ENCODE data around the gene PML.
"Not testable (repeated sequence)": the region's sequence is repeated elsewhere in the genome, so short reads cannot be mapped to it uniquely, and the experiment has no call there.

PML gene

DNA sequence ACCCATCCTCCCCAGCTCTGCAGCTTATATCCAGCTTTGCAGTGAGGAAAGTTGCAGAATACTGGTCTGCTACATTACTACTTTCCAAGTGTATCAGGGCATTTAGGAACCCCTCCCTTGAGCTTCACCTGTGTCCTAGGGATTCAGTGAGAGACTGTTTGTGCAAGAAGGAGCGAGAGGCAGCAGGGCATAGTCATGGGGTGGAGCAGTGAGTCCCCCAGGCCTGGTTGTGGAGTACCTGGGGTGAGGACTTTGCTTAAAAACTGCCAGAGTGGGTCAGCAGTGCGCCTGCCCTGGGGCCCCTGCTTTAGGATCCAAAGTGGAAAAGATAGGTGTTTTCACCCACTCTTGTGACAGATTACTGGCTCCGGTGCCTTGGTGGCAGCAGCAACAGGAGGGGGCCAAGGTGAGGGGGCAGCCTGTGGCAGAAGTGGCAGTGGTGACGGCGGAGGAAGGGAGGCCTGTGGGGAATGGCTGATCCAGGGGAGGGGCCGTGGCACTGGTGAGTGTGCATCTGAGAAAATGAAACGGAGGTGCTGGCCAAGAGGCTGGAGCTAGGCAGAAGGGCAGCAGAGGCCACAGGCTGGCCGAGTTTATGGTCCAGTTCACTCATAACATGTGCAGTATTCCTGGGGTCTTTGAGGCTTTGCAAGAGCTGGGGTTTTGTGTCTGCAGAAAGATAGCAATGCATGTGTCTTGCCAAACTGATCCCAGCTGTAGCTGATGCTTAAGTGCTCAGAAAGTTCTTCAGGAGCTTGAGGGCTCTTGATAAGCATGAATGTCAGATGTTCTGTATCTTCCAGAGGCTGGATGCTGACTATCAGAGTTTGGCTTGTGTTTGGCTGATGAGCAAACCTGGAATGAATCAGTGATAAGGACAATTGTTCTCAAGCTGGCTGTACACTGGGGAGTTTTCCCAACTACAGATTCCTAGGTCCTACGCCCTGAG lies 44.5 kb downstream of the PML start:
- no peak for DNase-seq (ENCODE audit: low spot score)

DNA sequence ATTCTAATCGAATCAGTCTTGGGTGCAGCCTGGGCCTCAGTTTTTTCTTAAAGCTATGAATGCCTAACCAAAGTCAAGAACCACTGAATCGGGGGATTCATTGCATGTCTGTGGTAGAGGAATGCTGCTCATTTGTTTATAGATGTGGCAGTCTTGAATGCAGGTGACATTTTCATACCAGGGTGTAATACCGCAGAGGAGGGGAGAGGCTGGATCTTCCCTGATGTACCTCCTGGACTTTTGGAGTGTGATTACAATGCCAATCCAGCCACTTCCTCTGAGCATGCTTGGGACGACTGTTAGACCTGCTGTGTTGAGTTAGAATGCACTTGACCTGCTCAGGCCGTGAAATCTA lies 45.1 kb downstream of the PML start:
- no peak for DNase-seq (ENCODE audit: low spot score)

DNA sequence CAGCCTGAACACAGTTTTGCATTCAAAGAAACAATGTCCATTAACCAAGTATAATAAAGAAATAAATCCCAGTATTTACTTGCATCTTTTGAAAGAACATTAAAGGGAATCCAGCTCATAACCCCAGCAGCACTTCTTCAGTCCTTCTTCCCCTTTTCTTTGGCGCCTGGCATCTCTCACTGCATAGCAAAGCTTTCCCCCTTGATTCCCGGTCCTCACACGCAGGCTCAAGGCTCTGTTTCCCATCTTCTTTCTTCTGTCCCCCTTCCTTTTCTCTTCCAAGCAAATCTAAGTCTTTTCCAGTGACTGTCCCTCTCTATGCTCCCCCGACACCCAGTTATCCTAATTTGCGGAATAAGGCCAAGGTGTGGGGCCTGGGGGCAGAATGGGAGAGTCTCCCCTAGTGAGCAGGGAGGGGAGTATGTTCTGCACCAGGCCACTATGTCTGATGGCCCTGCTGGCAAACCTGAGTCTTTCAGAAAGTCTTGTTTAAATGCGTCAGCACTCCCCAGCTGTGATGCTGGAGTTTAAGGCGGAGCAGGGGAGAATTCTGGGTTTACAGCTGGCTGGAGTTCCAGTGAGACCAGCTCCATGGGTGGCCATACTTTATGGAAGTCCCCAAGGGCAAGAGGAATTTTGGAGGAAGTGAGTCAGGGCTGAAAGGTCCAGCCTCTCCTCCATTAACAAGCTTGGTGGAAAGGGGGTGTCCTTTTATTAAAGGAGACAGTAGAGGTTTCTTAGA lies 45.8 kb downstream of the PML start:
- no peak for DNase-seq (ENCODE audit: low spot score)

GRCh38 chr15:74041311-74041756 lies 46.8 kb downstream of the PML start:
- no peak for DNase-seq (ENCODE audit: low spot score)

GRCh38 chr15:74041777-74042435 lies 47.4 kb downstream of the PML start:
- DNase-seq (ENCODE audit: low spot score): no peak

DNA sequence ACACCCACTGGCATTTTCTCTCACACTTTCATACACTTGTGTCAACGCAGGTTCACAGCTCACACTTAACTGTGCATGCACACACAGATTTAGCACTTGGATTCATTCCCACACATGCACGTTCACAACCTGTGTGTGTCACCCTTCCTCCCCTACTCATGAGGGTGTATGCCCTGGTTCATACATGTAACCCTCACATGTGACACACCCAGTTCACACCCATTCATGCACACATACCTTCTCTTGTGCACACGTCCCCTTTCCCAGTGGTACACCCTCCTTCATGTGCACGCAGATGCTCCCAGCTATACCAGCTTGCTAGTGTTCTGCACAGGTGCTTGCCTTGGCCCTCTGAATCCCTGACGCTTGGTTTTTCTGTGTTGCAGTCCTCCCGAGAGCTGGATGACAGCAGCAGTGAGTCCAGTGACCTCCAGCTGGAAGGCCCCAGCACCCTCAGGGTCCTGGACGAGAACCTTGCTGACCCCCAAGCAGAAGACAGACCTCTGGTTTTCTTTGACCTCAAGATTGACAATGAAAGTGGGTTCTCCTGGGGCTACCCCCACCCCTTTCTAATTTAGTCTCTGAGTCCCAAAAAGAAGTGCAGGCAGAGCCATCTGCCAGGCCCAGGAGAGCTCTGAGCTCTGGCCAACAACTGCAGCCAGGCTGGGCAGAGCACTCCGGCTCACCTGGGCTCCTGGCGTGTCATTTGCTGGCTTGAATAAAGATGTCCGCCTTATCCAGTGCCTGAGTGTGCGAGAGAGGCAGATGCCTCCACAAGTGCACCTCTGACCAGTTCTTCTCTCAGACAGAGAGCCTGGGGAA lies 48.3 kb downstream of the PML start:
- no peak for DNase-seq (ENCODE audit: low spot score)

- DNase-seq (ENCODE audit: low spot score): no peak
Measured at GRCh38 chr15:74043425-74044266, 49.1 kb downstream of the PML start.

GRCh38 chr15:74044267-74045110 lies 50.0 kb downstream of the PML start:
- no peak for DNase-seq (ENCODE audit: low spot score)

DNA sequence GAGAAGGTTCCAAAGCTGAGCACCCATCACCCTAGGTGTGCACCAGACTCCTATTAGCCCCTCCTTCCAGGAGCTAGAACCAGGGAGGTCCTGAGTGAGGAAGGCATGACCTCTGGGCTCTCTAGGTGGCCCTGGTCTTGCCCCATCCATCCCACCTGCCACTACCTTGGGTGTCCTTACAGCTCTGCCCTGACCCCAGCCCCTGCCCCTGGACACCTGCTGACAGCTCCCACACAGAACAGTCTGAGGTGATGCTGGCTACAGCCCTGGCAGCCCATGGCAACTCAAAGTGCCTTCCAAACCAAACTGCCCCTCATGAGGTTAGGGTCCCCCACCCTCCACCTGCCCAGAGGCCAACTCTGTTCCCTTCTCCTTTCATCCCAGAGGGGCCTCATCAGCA lies 50.7 kb downstream of the PML start:
- DNase-seq (ENCODE audit: low spot score): no peak

GRCh38 chr15:74045636-74046274 lies 51.2 kb downstream of the PML start:
- DNase-seq (ENCODE audit: low spot score): no peak

DNA sequence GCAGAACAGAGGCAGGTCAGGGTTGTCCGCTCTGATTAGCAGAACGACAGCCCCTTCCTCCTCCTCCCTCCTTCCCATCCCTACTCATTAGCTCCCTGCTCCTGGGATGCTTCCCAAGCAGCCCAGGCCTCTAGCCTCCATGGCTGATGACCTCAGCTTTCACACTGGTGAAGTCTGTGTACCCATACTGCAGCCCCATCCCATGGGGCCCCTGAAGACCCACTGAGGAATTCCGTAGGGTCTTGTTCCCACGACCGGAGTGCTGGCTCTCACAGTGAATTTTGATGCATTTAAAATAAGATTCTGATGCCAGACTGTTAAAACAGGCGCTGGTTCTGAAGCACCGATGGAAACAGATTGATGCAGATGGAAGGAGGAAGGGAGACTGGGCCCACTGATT lies 51.8 kb downstream of the PML start:
- DNase-seq (ENCODE audit: low spot score): no peak

GRCh38 chr15:74050127-74050526 lies 55.6 kb downstream of the PML start:
- no peak for DNase-seq (ENCODE audit: low spot score)

- DNase-seq (ENCODE audit: low spot score): no peak
Measured at GRCh38 chr15:74050556-74051234, 56.2 kb downstream of the PML start.

DNA sequence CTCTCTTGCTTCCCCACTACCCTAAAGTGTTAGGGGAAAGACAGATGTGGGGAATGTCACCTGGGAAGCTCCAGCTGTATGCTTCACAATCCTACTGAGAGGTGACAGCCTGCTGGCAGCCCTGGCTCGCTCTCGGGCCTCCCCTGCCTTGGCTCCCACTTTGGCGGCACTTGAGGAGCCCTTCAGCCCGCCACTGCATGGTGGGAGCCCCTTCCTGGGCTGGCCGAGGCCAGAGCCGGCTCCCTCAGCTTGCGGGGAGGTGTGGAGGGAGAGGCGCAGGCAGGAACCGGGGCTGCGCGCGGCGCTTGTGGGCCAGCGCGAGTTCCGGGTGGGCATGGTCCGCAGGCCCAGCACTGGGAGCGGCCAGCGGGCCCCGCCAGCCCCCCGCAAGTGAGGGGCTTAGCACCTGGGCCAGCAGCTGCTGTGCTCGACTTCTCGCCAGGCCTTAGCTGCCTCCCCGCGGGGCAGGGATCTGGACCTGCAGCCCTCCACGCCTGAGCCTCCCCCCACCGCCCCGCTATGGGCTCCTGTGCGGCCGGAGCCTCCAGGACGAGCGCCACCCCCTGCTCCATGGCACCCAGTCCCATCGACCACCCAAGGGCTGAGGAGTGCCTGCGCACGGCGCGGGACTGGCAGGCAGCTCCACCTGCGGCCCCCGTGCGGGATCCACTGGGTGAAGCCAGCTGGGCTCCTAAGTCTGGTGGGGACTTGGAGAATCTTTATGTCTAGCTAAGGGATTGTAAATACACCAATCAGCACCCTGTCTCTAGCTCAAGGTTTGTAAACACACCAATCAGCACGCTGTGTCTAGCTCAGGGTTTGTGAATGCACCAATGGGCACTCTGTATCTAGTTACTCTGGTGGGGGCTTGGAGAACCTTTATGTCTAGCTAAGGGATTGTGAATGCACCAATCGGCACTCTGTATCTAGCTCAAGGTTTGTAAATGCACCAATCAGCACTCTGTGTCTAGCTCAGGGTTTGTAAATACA lies 58.0 kb downstream of the PML start:
- not testable (repeated sequence) for DNase-seq (ENCODE audit: low spot score)

DNA sequence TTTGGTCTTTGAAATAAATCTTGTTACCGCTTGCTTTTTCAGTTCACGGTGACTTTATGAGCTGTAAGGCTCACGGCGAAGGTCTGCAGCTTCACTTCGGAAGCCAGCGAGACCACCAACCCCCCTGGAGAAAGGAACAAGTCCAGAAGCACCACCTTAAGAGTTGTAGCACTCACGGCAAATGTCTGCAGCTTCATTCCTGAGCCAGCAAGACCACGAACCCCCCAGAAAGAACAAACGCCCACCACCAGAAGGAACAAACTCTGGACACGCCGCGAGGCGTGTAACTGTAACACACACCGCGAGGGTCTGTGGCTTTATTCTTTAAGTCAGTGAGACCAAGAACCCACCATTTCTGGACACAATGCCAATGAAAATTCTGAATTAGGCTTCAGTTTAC lies 59.0 kb downstream of the PML start:
- no peak for DNase-seq (ENCODE audit: low spot score)

- peak; percentile 73 for DNase-seq (ENCODE audit: low spot score)
Measured at GRCh38 chr15:74053941-74054529, 59.5 kb downstream of the PML start.

GRCh38 chr15:74055804-74056203 lies 61.3 kb downstream of the PML start:
- no peak for DNase-seq (ENCODE audit: low spot score)
